Kasumi-1 (cell line): ENCODE results near the gene FBXW11.

Experiments used
- DNase-seq, 2 experiments: peaks; one replicate each; lab custom pipeline; 2025; lab: John Stamatoyannopoulos, UW

FBXW11 gene

GRCh38 chr5:172020110-172020786 lies 13.8 kb upstream of the FBXW11 start:
- peak in 1 of 2 experiments; percentile 4 for DNase-seq

GRCh38 chr5:172015346-172015745 lies 8.9 kb upstream of the FBXW11 start:
- DNase-seq, result no peak

GRCh38 chr5:172010278-172010677 lies 3.8 kb upstream of the FBXW11 start:
- DNase-seq, result peak; percentile 37 to 47

GRCh38 chr5:172009536-172010270 lies 3.3 kb upstream of the FBXW11 start:
- no peak for DNase-seq

- no peak for DNase-seq
These were observed 2.3 kb upstream of the FBXW11 start for GRCh38 chr5:172008689-172009141.

GRCh38 chr5:172008111-172008455 lies 1.6 kb upstream of the FBXW11 start:
- DNase-seq, result no peak

- peak; percentile 12 to 43 for DNase-seq
These were observed 1.0 kb upstream of the FBXW11 start for GRCh38 chr5:172007175-172008110.

GRCh38 chr5:172005708-172006320 lies 624 bp downstream of the FBXW11 start:
- peak; percentile 12 to 21 for DNase-seq

GRCh38 chr5:172004824-172005237 lies 1.6 kb downstream of the FBXW11 start:
- DNase-seq, result peak in 1 of 2 experiments; percentile 25

GRCh38 chr5:172003746-172004145 lies 2.7 kb downstream of the FBXW11 start:
- DNase-seq, result peak; percentile 3 to 23

GRCh38 chr5:172002840-172003512 lies 3.5 kb downstream of the FBXW11 start:
- no peak for DNase-seq

GRCh38 chr5:172002310-172002709 lies 4.1 kb downstream of the FBXW11 start:
- DNase-seq, result peak; percentile 18 to 53

- peak; percentile 47 to 58 for DNase-seq
These were observed 6.6 kb downstream of the FBXW11 start for GRCh38 chr5:171999877-172000276.

- DNase-seq, result no peak
These were observed 7.3 kb downstream of the FBXW11 start for GRCh38 chr5:171999100-171999499.

- no peak for DNase-seq
These were observed 9.4 kb downstream of the FBXW11 start for GRCh38 chr5:171997011-171997410.

GRCh38 chr5:171992813-171993212 lies 13.6 kb downstream of the FBXW11 start:
- no peak for DNase-seq

- no peak for DNase-seq
These were observed 14.1 kb downstream of the FBXW11 start for GRCh38 chr5:171992305-171992704.

GRCh38 chr5:171990713-171991015 lies 15.8 kb downstream of the FBXW11 start:
- no peak for DNase-seq

GRCh38 chr5:171989946-171990712 lies 16.3 kb downstream of the FBXW11 start:
- no peak for DNase-seq

GRCh38 chr5:171989276-171989675 lies 17.2 kb downstream of the FBXW11 start:
- no peak for DNase-seq

GRCh38 chr5:171986772-171987171 lies 19.7 kb downstream of the FBXW11 start:
- DNase-seq, result no peak
